Ishikawa (cell line): ENCODE results near the gene PSMG4.

Experiments
- CEBPB ChIP-seq: IDR thresholded peaks from 2 replicates; pipeline ENCODE4 v1.6.1; 2012
- CREB1 ChIP-seq: IDR thresholded peaks from 2 replicates; pipeline ENCODE4 v1.6.1; 2012; ENCODE audit warnings: low read depth
- EGR1 ChIP-seq: IDR thresholded peaks from 2 replicates; pipeline ENCODE4 v1.6.1; 2012
- EP300 ChIP-seq: IDR thresholded peaks from 2 replicates; pipeline ENCODE4 v1.6.1; 2012; ENCODE audit warnings: borderline replicate concordance
- FOXM1 ChIP-seq: IDR thresholded peaks from 2 replicates; pipeline ENCODE4 v1.6.1; 2012; ENCODE audit warnings: low read depth, borderline replicate concordance
- NFIC ChIP-seq: IDR thresholded peaks from 2 replicates; pipeline ENCODE4 v1.6.1; 2012
- RAD21 ChIP-seq: IDR thresholded peaks from 2 replicates; pipeline ENCODE4 v1.6.1; 2012; ENCODE audit warnings: low read depth
- TAF1 ChIP-seq: IDR thresholded peaks from 2 replicates; pipeline ENCODE4 v1.6.1; 2012; ENCODE audit warnings: low read depth, mild to moderate bottlenecking
- TCF12 ChIP-seq: IDR thresholded peaks from 2 replicates; pipeline ENCODE4 v1.6.1; 2012; ENCODE audit warnings: low read depth
- TEAD4 ChIP-seq: IDR thresholded peaks from 2 replicates; pipeline ENCODE4 v1.6.1; 2012
- YY1 ChIP-seq: IDR thresholded peaks from 2 replicates; pipeline ENCODE4 v1.6.1; 2012; ENCODE audit warnings: low read depth
- ZBTB7A ChIP-seq: IDR thresholded peaks from 2 replicates; pipeline ENCODE4 v1.6.1; 2012; ENCODE audit warnings: low read depth
- TF ChIP-seq, protein P1 (sequence below): IDR thresholded peaks from 2 replicates; pipeline ENCODE4 v1.6.1; 2012
- TF ChIP-seq, protein P2 (sequence below): IDR thresholded peaks from 2 replicates; pipeline ENCODE4 v1.6.1; 2012
- TF ChIP-seq, protein P3 (sequence below): IDR thresholded peaks from 2 replicates; pipeline ENCODE4 v1.6.1; 2012; ENCODE audit warnings: low read depth, mild to moderate bottlenecking

Gene PSMG4

DNA sequence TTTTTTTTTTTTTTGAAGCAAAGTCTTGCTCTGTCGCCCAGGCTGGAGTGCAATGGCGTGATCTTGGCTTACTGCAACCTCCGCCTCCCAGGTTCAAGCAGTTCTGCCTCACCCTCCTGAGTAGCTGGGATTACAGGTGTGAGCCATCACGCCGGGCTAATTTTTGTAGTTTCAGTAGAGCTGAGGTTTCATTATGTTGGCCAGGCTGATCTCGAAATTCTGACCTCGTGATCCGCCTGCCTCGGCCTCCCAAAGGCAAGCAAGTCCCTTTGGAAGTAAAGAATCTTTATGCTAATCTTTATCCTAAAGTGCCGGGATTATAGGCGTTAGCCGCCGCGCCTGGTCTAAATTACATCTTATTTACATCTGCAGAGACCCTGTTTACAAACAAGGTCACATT lies 1.5 kb downstream of the PSMG4 start:
- TF ChIP-seq FOXM1: no peak
- no peak for TF ChIP-seq TCF12
- TF ChIP-seq, protein P1, sequence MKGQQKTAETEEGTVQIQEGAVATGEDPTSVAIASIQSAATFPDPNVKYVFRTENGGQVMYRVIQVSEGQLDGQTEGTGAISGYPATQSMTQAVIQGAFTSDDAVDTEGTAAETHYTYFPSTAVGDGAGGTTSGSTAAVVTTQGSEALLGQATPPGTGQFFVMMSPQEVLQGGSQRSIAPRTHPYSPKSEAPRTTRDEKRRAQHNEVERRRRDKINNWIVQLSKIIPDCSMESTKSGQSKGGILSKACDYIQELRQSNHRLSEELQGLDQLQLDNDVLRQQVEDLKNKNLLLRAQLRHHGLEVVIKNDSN: no peak
- TF ChIP-seq RAD21: no peak
- TF ChIP-seq NFIC: no peak
- no peak for TF ChIP-seq YY1
- no peak for TF ChIP-seq CREB1
- TF ChIP-seq, protein P2, sequence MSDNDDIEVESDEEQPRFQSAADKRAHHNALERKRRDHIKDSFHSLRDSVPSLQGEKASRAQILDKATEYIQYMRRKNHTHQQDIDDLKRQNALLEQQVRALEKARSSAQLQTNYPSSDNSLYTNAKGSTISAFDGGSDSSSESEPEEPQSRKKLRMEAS: no peak
- TF ChIP-seq TEAD4: no peak
- no peak for TF ChIP-seq EGR1
- TF ChIP-seq, protein P3, sequence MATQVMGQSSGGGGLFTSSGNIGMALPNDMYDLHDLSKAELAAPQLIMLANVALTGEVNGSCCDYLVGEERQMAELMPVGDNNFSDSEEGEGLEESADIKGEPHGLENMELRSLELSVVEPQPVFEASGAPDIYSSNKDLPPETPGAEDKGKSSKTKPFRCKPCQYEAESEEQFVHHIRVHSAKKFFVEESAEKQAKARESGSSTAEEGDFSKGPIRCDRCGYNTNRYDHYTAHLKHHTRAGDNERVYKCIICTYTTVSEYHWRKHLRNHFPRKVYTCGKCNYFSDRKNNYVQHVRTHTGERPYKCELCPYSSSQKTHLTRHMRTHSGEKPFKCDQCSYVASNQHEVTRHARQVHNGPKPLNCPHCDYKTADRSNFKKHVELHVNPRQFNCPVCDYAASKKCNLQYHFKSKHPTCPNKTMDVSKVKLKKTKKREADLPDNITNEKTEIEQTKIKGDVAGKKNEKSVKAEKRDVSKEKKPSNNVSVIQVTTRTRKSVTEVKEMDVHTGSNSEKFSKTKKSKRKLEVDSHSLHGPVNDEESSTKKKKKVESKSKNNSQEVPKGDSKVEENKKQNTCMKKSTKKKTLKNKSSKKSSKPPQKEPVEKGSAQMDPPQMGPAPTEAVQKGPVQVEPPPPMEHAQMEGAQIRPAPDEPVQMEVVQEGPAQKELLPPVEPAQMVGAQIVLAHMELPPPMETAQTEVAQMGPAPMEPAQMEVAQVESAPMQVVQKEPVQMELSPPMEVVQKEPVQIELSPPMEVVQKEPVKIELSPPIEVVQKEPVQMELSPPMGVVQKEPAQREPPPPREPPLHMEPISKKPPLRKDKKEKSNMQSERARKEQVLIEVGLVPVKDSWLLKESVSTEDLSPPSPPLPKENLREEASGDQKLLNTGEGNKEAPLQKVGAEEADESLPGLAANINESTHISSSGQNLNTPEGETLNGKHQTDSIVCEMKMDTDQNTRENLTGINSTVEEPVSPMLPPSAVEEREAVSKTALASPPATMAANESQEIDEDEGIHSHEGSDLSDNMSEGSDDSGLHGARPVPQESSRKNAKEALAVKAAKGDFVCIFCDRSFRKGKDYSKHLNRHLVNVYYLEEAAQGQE: no peak
- TF ChIP-seq ZBTB7A: no peak
- no peak for TF ChIP-seq TAF1

DNA sequence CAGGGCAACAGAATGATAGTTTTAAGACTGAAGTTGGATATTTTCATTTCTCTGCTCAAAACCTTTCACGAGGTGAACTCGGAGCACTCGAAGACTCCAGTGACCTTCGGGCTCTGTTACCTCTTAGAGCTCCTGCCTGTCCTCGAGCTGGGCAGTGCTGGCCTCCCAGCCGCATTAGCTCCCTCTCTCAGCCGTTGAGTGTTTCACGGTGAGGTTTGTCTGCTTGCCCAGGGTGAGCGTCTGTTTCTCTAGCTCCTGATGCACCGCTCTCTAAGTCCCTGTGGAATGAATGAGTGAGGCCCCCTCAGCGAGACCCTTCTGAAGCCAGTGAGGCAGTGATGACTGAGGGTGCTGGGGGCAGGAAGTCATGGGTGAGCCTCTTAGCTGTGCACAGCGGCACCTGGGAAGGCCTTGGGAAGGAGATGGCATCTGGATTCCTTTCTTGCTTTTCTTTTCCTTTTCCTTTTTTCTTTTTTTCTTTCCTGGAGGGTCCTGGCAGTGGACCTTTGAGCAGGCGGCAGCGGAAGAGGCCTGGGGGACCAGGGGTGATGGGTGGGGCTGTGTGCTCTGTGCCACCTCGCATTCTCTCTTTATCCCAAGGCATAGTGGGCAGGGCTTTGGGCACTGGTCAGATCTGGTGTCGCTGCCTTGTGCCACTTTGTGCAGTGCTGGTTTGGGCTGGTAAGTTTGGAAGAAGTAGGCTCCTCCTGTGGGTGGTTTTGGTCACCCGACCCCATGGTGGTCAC lies 2.2 kb downstream of the PSMG4 start:
- TF ChIP-seq, protein P1: no peak
- TF ChIP-seq RAD21: no peak
- TF ChIP-seq, protein P3: no peak
- no peak for TF ChIP-seq FOXM1
- no peak for TF ChIP-seq TCF12
- TF ChIP-seq, protein P2: no peak
- TF ChIP-seq EGR1: no peak
- TF ChIP-seq CEBPB: no peak
- TF ChIP-seq ZBTB7A: no peak
- no peak for TF ChIP-seq YY1
- no peak for TF ChIP-seq TAF1
- no peak for TF ChIP-seq EP300
- no peak for TF ChIP-seq TEAD4
- TF ChIP-seq NFIC: no peak
- TF ChIP-seq CREB1: no peak

DNA sequence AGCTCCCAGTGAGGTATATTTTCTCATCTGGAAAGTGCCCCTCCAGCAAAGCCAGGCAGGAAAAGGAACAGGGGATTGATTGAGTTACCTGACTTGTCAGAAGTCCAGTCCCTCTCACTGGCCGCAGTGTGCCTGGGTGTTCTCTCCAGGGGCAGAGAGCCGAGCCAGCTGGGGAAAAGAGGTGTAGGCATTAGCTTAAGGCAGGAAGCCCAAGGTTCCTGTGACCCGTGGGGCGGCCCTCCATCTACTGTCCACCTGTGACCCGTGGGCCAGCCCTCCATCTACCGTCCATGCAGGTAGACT lies 2.7 kb downstream of the PSMG4 start:
- TF ChIP-seq TAF1 (no peak), TEAD4 (no peak), ZBTB7A (no peak), FOXM1 (no peak), RAD21 (no peak), EGR1 (no peak)
- TF ChIP-seq, protein P2: no peak
- TF ChIP-seq, protein P3: no peak

DNA sequence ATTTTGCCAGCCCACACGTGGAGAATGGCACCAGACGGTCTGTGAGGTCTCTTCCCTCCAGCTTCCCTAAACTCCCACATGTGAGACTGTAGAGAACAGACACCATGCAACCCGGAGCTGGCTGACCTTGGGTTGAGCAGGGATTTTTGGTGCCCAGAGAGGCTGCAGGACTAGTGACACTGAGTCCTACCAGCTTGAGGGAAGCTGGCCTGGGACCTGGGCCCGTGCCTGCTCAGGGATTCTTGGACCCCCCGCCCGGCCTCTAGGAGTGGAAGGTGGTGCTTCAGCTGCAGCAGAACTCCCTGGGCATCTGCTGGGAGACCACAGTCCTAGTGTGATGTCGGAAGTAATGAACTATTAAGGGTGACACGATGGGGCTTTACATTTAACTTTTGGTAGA lies 3.2 kb downstream of the PSMG4 start:
- no peak for TF ChIP-seq ZBTB7A
- TF ChIP-seq CEBPB: no peak
- TF ChIP-seq NFIC: no peak
- TF ChIP-seq CREB1: no peak
- no peak for TF ChIP-seq EP300
- no peak for TF ChIP-seq EGR1
- TF ChIP-seq YY1: no peak
- TF ChIP-seq, protein P3: no peak
- TF ChIP-seq, protein P2: no peak
- TF ChIP-seq TCF12: no peak
- TF ChIP-seq, protein P1: no peak
- TF ChIP-seq TEAD4: no peak
- TF ChIP-seq FOXM1: no peak
- TF ChIP-seq TAF1: no peak
- no peak for TF ChIP-seq RAD21
